Measurements from ENCODE around the gene ENTPD1.
A peak's percentile ranks its signal among the peaks of the same experiment; 100 is the strongest.

The ENTPD1 gene

GRCh38 chr10:95833042-95833610 is 77.2 kb downstream of the ENTPD1 start:
- no peak for DNase-seq

DNA sequence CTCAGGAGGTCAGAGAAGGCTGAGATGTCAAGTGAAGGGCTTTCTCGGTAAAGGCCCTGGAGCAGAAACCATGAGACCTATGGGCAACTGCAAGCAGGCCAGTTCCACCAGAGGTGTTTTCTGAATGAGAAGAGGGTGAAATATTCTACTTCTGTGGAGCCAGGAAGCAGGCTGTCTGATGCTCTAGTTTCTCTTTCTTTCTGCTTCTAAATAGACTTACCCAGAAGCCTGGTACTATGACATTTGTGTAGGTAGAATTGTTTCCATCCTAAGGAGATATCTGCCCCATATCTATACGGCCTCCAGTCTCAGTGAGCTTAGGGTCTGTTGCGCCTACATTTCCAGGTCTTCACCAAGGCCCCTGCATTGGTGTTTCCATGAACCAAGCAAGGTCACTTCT is 78.4 kb downstream of the ENTPD1 start:
- no peak for DNase-seq

- DNase-seq = no peak
Observed at GRCh38 chr10:95835149-95835860, 79.3 kb downstream of the ENTPD1 start.

DNA sequence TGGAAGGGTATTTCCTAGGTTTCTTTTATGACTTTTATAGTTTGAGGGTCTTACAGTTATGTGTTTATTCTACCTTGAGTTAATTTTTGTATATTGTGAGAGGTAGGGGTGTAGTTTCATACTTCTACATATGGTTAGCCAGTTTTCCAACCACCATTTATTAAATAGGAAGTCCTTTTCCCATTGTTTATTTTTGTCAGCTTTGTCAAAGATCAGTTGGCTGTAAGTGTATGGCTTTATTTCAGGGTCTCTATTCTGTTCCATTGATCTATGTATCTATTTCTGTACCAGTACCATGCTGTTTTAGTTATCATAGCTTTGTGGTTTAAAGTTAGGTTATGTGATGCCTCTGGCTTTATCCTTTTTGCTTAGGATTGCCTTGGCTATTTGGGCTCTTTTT is 79.9 kb downstream of the ENTPD1 start:
- DNase-seq = no peak

DNA sequence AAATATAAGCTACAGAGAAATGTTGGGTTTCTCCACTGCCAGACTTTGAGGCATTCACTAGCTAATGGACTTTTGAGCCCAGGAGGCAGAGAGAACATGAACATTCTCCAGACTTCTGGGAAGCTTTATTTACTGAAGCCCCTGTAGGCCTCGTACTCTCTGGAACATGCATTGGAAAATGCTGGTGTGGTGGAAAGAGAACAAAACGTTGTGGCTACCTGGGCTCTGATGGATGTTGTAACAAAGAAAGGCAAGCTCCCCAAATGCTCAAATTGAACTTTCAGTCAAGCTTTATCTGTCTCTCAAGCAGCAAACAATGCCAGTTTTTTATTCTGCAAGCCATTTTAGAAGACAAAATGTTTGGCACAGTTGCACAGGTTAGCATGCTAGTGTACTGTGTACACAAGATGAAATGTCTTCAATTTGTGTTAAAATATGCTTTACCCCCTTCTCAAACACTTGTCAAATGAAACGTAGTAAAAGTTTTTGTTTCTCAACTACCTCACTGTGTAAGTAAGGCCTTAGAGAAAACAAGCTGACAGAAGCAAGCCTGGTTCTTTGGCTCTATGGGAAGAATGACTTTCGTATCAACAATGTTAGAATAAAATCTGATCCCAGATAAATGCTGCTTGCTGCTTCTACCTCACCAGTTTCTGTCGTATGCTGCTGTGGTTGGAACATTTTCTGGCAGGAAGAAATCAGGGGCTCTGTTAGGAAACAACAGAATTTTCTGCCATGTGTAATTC is 80.8 kb downstream of the ENTPD1 start:
- no peak for DNase-seq

GRCh38 chr10:95837356-95837776 is 81.4 kb downstream of the ENTPD1 start:
- DNase-seq = no peak

DNA sequence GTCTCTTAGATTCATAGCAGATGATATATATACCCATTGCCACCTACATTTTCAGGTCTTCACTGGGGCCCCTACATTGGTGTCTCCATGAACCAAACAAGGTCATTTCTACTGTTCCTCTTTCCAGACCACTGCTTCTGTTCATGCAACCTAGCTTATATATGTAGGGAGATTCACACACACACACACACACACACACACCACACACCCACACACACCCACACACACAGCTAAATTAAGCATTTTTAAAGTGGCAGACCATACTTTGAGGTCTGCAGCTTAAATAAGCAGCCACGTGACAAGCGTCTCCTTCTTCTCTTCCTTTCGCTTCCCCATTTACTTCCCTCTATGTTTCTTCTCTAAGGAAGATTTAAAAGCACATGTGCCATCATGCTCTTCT is 81.8 kb downstream of the ENTPD1 start:
- no peak for DNase-seq

- no peak for DNase-seq
Observed at GRCh38 chr10:95840121-95840520, 84.2 kb downstream of the ENTPD1 start.

GRCh38 chr10:95840681-95841080 is 84.7 kb downstream of the ENTPD1 start:
- DNase-seq = no peak

- peak in 1 of 2 experiments; percentile 27 for DNase-seq
Observed at GRCh38 chr10:95841661-95842498, 85.9 kb downstream of the ENTPD1 start.

GRCh38 chr10:95845411-95845810 is 89.4 kb downstream of the ENTPD1 start:
- DNase-seq = no peak

- DNase-seq = no peak
Observed at GRCh38 chr10:95847007-95847406, 91.0 kb downstream of the ENTPD1 start.

- DNase-seq = no peak
Observed at GRCh38 chr10:95848841-95849240, 92.9 kb downstream of the ENTPD1 start.

GRCh38 chr10:95850791-95851190 is 94.8 kb downstream of the ENTPD1 start:
- DNase-seq = no peak

- no peak for DNase-seq
Observed at GRCh38 chr10:95860166-95860940, 104.4 kb downstream of the ENTPD1 start.

- DNase-seq = no peak
Observed at GRCh38 chr10:95861386-95861785, 105.4 kb downstream of the ENTPD1 start.

DNA sequence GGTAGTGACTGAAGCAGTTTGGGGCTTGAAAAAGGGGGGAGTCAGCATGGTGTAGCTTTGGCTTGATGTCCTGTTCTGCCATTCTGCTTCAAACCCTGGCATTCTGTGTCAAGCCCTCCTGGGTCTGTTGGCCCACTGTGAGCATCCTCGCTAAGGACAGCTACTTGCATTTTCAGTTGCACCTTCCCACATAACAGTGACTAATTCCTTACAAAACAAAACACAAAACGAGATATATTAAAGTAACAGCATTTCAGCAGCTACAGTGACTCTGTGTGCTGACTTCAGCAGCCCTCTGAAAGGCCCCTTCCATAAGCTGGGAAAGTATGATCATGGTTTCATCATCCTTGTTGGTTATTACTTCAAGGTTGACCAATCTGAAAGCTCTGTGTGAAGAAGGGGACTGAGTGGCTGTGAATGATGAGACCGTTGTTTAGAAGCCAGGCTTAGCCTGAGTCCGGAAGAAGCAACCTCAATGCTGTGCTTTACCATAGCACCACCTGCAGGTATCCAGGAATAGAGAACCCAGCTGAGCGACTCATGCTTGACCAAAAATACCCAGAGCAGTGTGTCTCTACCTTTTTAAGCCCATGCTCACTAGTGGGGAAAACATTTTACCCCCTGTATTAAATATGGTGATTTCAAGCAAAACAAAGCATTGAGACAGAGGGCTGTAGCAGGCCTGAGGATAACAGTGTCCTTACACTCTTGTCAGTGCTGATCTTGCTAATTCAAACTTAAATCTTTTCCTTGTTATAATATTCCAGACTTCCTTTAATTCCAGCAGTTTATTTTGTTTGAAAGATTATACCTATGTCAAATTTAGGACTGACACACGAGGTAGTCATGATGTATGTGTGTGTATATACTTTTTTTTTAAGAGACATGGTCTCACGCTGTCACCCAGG is 109.2 kb downstream of the ENTPD1 start:
- peak; percentile 30 to 46 for DNase-seq

DNA sequence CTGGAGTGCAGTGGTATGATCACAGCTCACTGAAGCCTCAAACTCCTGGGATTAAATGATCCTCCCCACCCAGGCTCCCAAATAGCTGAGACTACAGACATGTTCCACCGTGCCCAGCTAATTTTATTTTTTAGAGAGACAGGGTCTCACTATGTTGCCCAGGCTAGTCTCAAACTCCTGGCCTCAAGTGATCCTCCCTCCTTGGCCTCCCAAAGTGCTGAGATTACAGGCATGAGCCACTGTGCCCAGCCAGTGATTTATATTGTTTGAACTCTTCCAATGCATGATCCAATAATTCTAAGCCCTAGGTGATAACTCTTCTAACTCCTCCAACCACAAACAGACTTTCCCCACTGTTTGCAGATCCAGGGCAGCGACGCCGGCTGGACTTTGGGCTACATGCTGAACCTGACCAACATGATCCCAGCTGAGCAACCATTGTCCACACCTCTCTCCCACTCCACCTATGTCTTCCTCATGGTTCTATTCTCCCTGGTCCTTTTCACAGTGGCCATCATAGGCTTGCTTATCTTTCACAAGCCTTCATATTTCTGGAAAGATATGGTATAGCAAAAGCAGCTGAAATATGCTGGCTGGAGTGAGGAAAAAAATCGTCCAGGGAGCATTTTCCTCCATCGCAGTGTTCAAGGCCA is 110.0 kb downstream of the ENTPD1 start:
- DNase-seq = no peak

- no peak for DNase-seq
Observed at GRCh38 chr10:95866467-95866842, 110.5 kb downstream of the ENTPD1 start.

DNA sequence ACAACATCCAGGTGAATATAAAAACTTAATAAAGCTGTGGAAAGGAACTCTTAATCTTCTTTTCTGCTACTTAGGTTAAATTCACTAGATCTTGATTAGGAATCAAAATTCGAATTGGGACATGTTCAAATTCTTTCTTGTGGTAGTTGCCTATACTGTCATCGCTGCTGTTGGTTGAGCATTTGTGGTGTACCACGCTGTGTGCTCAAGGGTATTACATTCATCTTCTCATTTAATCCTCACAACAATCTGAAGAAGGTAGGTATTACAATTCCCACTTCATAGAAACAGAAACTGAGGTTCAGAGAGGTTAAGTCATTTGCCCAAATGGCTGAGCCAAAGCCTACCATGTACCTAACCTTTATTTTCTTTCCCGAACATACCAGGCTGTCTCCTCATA is 111.9 kb downstream of the ENTPD1 start:
- DNase-seq = no peak

Measured in activated T-cell treated with anti-CD3 and anti-CD28 coated beads, Interleukin-2, amount 50 U/mL, for 48 hours (primary cell).